Progenitor cell of endocrine pancreas (in vitro differentiated cells): ENCODE measurements around the gene WSCD1. TPM values are rescaled to one million over a fixed set of nuclear protein-coding genes. Genes with fewer than 3 reads are reported as not detected.

ENCODE experiments used
- DNase-seq: peaks from one replicate; pipeline ENCODE4 v3.0.0; 2021; ENCODE audit warnings: low spot score; ENCODE audit not compliant: unreplicated experiment
- H3K27ac Mint-ChIP-seq: 2 replicates; pipeline ENCODE4 v1.8.0; 2021; ENCODE audit warnings: mild to moderate bottlenecking, moderate library complexity, mixed read lengths
- H3K27me3 Mint-ChIP-seq: 2 replicates; pipeline ENCODE4 v1.8.0; 2021; ENCODE audit warnings: mixed read lengths
- H3K36me3 Mint-ChIP-seq: 2 replicates; pipeline ENCODE4 v1.8.0; 2022; ENCODE audit warnings: mixed read lengths; ENCODE audit not compliant: insufficient read depth
- H3K4me1 Mint-ChIP-seq: 2 replicates; pipeline ENCODE4 v1.8.0; 2021; ENCODE audit warnings: low read depth, mixed read lengths
- H3K4me3 Mint-ChIP-seq: 2 replicates; pipeline ENCODE4 v1.8.0; 2021; ENCODE audit warnings: low read depth, mild to moderate bottlenecking, moderate library complexity, mixed read lengths
- H3K9me3 Mint-ChIP-seq: 2 replicates; pipeline ENCODE4 v1.8.0; 2021; ENCODE audit warnings: low read depth, mixed read lengths
- total RNA-seq: library from RNA; stranded (reverse); gene quantifications from 2 replicates; pipeline ENCODE4 v1.2.1, GENCODE V29; 2021
- TF ChIP-seq, protein P1 (sequence below): fragments of 200-600 bp; sonication (generic); IDR thresholded peaks from one replicate; pipeline ENCODE4 v1.5.0; 2021; ENCODE audit warnings: antibody characterized with exemption, mild to moderate bottlenecking; ENCODE audit not compliant: unreplicated experiment

WSCD1 gene
- total RNA-seq, 1 donor from 2014 or later, result 10.3 TPM

GRCh38 chr17:6098823-6099180 is 28.6 kb downstream of the WSCD1 start:
- Mint-ChIP-seq H3K9me3 (no peaks in the 10 kb centered on the region), H3K4me1 (peaks cover 10% of the 10 kb centered on the region), H3K36me3 (peaks cover 3% of the 10 kb centered on the region), H3K27ac (no peak overlapping the region), H3K27me3 (peaks cover 81% of the 10 kb centered on the region), H3K4me3 (no peak overlapping the region)
- DNase-seq, result no peak
- TF ChIP-seq, protein P1, sequence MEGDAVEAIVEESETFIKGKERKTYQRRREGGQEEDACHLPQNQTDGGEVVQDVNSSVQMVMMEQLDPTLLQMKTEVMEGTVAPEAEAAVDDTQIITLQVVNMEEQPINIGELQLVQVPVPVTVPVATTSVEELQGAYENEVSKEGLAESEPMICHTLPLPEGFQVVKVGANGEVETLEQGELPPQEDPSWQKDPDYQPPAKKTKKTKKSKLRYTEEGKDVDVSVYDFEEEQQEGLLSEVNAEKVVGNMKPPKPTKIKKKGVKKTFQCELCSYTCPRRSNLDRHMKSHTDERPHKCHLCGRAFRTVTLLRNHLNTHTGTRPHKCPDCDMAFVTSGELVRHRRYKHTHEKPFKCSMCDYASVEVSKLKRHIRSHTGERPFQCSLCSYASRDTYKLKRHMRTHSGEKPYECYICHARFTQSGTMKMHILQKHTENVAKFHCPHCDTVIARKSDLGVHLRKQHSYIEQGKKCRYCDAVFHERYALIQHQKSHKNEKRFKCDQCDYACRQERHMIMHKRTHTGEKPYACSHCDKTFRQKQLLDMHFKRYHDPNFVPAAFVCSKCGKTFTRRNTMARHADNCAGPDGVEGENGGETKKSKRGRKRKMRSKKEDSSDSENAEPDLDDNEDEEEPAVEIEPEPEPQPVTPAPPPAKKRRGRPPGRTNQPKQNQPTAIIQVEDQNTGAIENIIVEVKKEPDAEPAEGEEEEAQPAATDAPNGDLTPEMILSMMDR, result no peak

DNA sequence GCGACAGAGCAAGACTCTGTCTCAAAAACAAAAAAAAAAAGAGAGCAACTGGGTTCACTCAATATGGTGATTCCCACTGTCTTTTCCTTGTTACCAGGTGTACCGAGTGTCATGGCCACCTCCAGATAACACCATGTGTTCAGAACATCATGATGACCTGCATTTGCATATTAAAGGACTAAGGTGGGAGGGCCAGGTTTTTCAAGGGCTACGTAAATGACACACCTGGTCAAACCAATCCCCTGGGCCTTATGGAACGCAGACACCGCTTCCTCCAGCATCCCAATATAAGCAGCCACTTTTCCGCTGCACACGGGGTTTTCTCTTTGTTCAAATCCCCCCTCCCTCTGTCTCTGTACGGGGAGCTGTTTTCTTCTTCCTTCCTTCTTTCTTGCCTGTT is 29.3 kb downstream of the WSCD1 start:
- H3K36me3 Mint-ChIP-seq, result peaks cover 3% of the 10 kb centered on the region
- H3K27me3 Mint-ChIP-seq, result peaks cover 82% of the 10 kb centered on the region
- no peaks in the 10 kb centered on the region for H3K9me3 Mint-ChIP-seq
- no peak for DNase-seq
- peaks cover 10% of the 10 kb centered on the region for H3K4me1 Mint-ChIP-seq
- H3K27ac Mint-ChIP-seq, result no peak overlapping the region
- no peak overlapping the region for H3K4me3 Mint-ChIP-seq
- TF ChIP-seq, protein P1, result no peak

DNA sequence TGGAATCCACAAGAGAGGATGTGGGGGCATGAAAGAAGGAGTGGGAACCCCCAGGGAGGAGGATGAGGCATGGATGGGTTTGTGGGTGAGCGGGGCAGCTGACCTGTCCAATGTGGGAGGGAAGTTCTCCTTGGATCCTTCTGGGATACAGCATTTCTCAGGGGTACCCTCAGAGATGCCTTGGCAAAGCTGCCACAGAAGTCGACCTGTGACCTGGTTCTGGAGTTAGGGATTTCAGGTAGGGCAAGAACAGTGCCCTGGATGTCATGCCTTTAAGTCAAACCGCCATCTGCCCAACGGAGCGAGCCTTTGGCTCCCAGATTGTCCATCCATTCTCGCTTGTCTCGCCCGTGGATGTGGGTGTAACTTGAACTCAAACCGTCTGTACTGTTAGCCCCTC is 30.0 kb downstream of the WSCD1 start:
- Mint-ChIP-seq H3K27ac (no peak overlapping the region), H3K27me3 (peaks cover 85% of the 10 kb centered on the region), H3K36me3 (peaks cover 3% of the 10 kb centered on the region), H3K4me1 (peaks cover 10% of the 10 kb centered on the region), H3K4me3 (no peak overlapping the region), H3K9me3 (no peaks in the 10 kb centered on the region)
- no peak for DNase-seq
- TF ChIP-seq, protein P1, result no peak

DNA sequence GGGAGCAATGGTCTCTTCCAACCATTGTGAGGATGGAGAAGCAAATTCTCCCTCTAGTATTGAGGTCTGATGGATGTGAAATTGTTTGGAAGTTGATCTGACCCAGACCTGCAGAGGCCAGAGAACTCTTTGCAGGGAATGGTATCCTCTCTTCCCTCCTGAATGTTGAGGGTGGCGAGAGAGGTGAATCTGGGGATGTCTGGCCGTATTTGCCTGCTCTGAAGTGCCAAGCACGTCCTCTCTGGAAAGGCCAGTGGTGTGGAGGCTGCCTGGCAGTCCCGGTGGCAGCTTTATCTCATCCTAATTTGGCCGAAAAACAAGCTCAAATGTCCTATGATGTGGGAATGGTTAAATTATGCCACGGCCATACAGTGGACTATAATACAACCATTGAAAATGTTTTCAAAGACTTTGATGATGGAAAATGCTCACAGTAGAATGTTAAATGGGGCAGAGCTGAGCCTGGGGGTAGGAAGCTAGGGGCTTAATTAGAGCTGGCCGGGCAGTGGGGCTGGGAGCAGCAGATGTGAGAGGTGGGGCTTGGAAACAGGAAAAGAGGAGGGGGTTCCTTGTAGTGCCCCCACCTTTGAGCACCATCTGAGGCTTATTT is 30.8 kb downstream of the WSCD1 start:
- H3K27ac Mint-ChIP-seq, result no peak overlapping the region
- TF ChIP-seq, protein P1, result no peak
- H3K36me3 Mint-ChIP-seq, result peaks cover 1% of the 10 kb centered on the region
- peaks cover 85% of the 10 kb centered on the region for H3K27me3 Mint-ChIP-seq
- DNase-seq, result no peak
- H3K9me3 Mint-ChIP-seq, result peaks cover under 1% of the 10 kb centered on the region
- peaks cover 10% of the 10 kb centered on the region for H3K4me1 Mint-ChIP-seq
- no peak overlapping the region for H3K4me3 Mint-ChIP-seq

DNA sequence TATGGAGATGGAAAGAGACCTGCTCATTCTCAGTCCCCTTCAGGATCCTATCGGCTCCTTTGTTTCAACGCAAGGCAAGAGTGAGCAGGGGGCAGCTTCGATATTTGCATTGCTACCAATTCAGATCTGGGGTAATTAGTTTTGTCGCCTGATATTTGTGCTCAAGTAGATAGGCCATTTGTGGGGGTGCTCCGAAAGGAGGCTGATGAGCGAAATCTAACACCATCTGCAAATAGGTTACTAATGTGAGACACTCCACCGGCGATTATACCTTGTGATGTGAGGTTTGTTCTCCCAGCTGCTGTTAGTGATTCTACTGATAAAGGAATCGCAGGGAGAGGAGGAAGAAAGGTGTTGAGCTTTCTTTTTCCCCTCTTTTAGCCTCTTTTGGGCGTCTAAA is 31.5 kb downstream of the WSCD1 start:
- Mint-ChIP-seq H3K36me3 (peaks cover 4% of the 10 kb centered on the region), H3K9me3 (peaks cover 7% of the 10 kb centered on the region), H3K27ac (no peak overlapping the region), H3K4me3 (no peak overlapping the region), H3K4me1 (peaks cover 10% of the 10 kb centered on the region), H3K27me3 (peaks cover 91% of the 10 kb centered on the region)
- no peak for DNase-seq
- TF ChIP-seq, protein P1, result no peak
